C4-2B (cell line): Measurements from ENCODE around the gene IGF2R.

Experiments used
- H3K27ac ChIP-seq: fragments of 450-650 bp; 2 replicates; pipeline ENCODE4 v1.5.1; 2017
- CTCF ChIP-seq: fragments of 450-650 bp; conservative IDR thresholded peaks from 2 replicates; pipeline ENCODE4 v1.5.1; 2017; ENCODE audit warnings: mild to moderate bottlenecking
- ZFX ChIP-seq: fragments of 450-650 bp; IDR thresholded peaks from 2 replicates; pipeline ENCODE4 v1.6.1; 2017

The IGF2R gene

GRCh38 chr6:160044687-160045086 lies 75.8 kb downstream of the IGF2R start:
- TF ChIP-seq CTCF (no peak), ZFX (no peak)

DNA sequence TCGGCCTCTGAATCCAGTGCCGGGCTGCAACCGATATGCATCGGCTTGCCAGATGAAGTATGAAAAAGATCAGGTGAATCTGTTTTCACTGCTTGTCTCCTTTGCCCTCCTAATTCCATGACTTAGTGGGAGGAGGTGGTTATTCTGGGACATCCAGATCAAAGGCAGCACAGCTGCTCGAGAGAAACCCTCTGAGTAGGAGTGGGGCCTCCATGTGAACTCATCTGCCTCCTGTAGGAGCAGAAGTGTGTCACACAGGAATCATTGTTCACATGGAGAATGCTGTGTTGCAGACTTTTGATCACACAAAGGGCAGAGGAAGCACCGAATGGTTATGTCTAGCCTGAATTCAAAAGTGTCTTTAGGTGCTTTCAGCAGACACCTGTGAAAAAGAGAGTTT lies 79.6 kb downstream of the IGF2R start:
- H3K27ac ChIP-seq: no peak overlapping the region
- TF ChIP-seq CTCF: no peak
- no peak for TF ChIP-seq ZFX

More at GRCh38 chr6:160044687-160045086, 75.8 kb downstream of the IGF2R start:
- H3K27ac ChIP-seq: no peak overlapping the region

- TF ChIP-seq ZFX (no peak), CTCF (no peak)
- H3K27ac ChIP-seq: no peak overlapping the region
These were observed 80.5 kb downstream of the IGF2R start for GRCh38 chr6:160049346-160049745.

- H3K27ac ChIP-seq: no peak overlapping the region
- no peak for TF ChIP-seq ZFX
- no peak for TF ChIP-seq CTCF
These were observed 81.1 kb downstream of the IGF2R start for GRCh38 chr6:160050022-160050421.

DNA sequence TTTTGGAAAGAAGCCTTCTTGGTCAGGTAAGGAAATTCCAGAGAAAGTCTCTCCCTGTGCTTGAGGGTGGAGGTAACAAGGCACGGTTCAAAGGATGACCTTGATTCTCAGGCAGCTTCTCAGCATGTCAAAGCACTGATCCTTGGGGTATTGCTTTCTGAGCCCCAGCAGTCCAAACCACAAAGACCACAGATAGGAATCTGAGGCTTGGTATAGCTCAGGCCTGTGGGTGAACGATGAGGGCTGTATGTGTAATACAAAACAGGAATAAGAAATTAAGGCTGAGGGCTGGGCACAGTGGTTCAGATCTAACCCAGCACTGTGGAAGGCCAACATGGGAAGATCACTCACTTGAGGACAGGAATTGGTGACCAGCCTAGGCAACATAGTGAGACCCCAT lies 82.5 kb downstream of the IGF2R start:
- no peak overlapping the region for H3K27ac ChIP-seq
- TF ChIP-seq ZFX (no peak), CTCF (no peak)

GRCh38 chr6:160054271-160054670 lies 85.4 kb downstream of the IGF2R start:
- H3K27ac ChIP-seq: no peak overlapping the region

GRCh38 chr6:160054913-160055312 lies 86.0 kb downstream of the IGF2R start:
- no peak for TF ChIP-seq CTCF
- no peak for TF ChIP-seq ZFX
- H3K27ac ChIP-seq: no peak overlapping the region

More at GRCh38 chr6:160054271-160054670, 85.4 kb downstream of the IGF2R start:
- no peak for TF ChIP-seq CTCF
- no peak for TF ChIP-seq ZFX
